Mesenchymal stem cell (in vitro differentiated cells and primary cell): Measurements from ENCODE around the gene PIGZ.

Source experiments
- DNase-seq: peaks from one replicate; pipeline ENCODE4 v3.0.0-alpha.2; 2013
- H2AFZ ChIP-seq: one replicate; pipeline ENCODE4 v1.6.1; 2013; ENCODE audit warnings: low read depth, mild to moderate bottlenecking, control low read depth, inconsistent platforms, low read length, moderate library complexity
- H2AK5ac ChIP-seq: 2 replicates; pipeline ENCODE4 v1.6.1; 2013; ENCODE audit warnings: low read length, moderate library complexity, mild to moderate bottlenecking, inconsistent platforms; ENCODE audit not compliant: severe bottlenecking
- H2BK120ac ChIP-seq: one replicate; pipeline ENCODE4 v1.6.1; 2013; ENCODE audit warnings: low read depth, mild to moderate bottlenecking, inconsistent platforms, low read length, moderate library complexity
- H2BK12ac ChIP-seq, 2 experiments: one replicate each; pipeline ENCODE4 v1.6.1; 2013; ENCODE audit warnings: inconsistent platforms in 2 of 2, low read length in 2 of 2, mild to moderate bottlenecking in 2 of 2, moderate library complexity in 2 of 2, control low read depth in 1 of 2
- H2BK15ac ChIP-seq: one replicate; pipeline ENCODE4 v1.6.1; 2013; ENCODE audit warnings: mild to moderate bottlenecking, low read depth, inconsistent platforms; ENCODE audit not compliant: poor library complexity, severe bottlenecking
- H2BK5ac ChIP-seq: 2 replicates; pipeline ENCODE4 v1.6.1; 2013; ENCODE audit warnings: low read depth, mild to moderate bottlenecking, low read length, control low read depth, inconsistent platforms; ENCODE audit not compliant: poor library complexity, severe bottlenecking
- H3K14ac ChIP-seq, 2 experiments: one replicate each; pipeline ENCODE4 v1.6.1; 2013; ENCODE audit warnings: inconsistent platforms in 2 of 2, low read length in 2 of 2, control low read depth in 1 of 2, mild to moderate bottlenecking in 1 of 2, moderate library complexity in 1 of 2
- H3K18ac ChIP-seq, 2 experiments: one replicate each; pipeline ENCODE4 v1.6.1; 2013; ENCODE audit warnings: inconsistent platforms in 2 of 2, low read length in 2 of 2, control low read depth in 1 of 2, low read depth in 1 of 2, mild to moderate bottlenecking in 1 of 2
- H3K23ac ChIP-seq, 2 experiments: one replicate each; pipeline ENCODE4 v1.6.1; 2013; ENCODE audit warnings: inconsistent platforms in 2 of 2, low read length in 2 of 2, mild to moderate bottlenecking in 2 of 2, moderate library complexity in 2 of 2, control low read depth in 1 of 2
- H3K27ac ChIP-seq: 2 replicates; pipeline ENCODE4 v1.5.1; 2013; ENCODE audit warnings: mild to moderate bottlenecking, moderate library complexity, low read length, control low read depth, inconsistent platforms; ENCODE audit not compliant: poor library complexity, severe bottlenecking
- H3K27me3 ChIP-seq, 2 experiments: 2 replicates each; pipeline versions ENCODE4 v1.6.1 to v1.7.0; 2013; ENCODE audit warnings: low read length in 2 of 2, mild to moderate bottlenecking in 2 of 2, moderate library complexity in 2 of 2, control low read depth in 1 of 2, inconsistent platforms in 1 of 2; ENCODE audit not compliant: control insufficient read depth in 1 of 2, insufficient read depth in 1 of 2
- H3K36me3 ChIP-seq, 2 experiments: 2 replicates each; pipeline versions ENCODE4 v1.6.1 to v1.7.0; 2013; ENCODE audit warnings: low read length in 2 of 2, control low read depth in 1 of 2, inconsistent platforms in 1 of 2, low read depth in 1 of 2, mild to moderate bottlenecking in 1 of 2; ENCODE audit not compliant: insufficient read depth in 2 of 2, control insufficient read depth in 1 of 2
- H3K4ac ChIP-seq, 2 experiments: one replicate each; pipeline ENCODE4 v1.6.1; 2013; ENCODE audit warnings: inconsistent platforms in 2 of 2, low read length in 2 of 2, mild to moderate bottlenecking in 2 of 2, moderate library complexity in 2 of 2, control low read depth in 1 of 2, low read depth in 1 of 2
- H3K4me1 ChIP-seq: 2 replicates; pipeline ENCODE4 v1.6.1; 2013; ENCODE audit warnings: low read depth, low read length, control low read depth; ENCODE audit not compliant: control insufficient read depth, insufficient read depth
- H3K4me2 ChIP-seq: 2 replicates; pipeline ENCODE4 v1.6.1; 2013; ENCODE audit warnings: low read length, mild to moderate bottlenecking, inconsistent platforms; ENCODE audit not compliant: poor library complexity, severe bottlenecking
- H3K4me3 ChIP-seq, 2 experiments: 2 replicates each; pipeline versions ENCODE4 v1.5.1 to v1.7.0; 2013; ENCODE audit warnings: low read length in 2 of 2, mild to moderate bottlenecking in 2 of 2, control low read depth in 1 of 2, low read depth in 1 of 2; ENCODE audit not compliant: insufficient read depth in 1 of 2
- H3K79me1 ChIP-seq: replicated peaks from 2 replicates; pipeline ENCODE4 v1.6.1; 2013; ENCODE audit warnings: mild to moderate bottlenecking, control low read depth, low read length, inconsistent platforms; ENCODE audit not compliant: poor library complexity, severe bottlenecking
- H3K9ac ChIP-seq: 2 replicates; pipeline ENCODE4 v1.7.0; 2013; ENCODE audit warnings: mild to moderate bottlenecking, low read length, moderate library complexity
- H3K9me3 ChIP-seq: 2 replicates; pipeline ENCODE4 v1.7.0; 2013; ENCODE audit warnings: mild to moderate bottlenecking, low read length; ENCODE audit not compliant: control insufficient read depth
- H4K8ac ChIP-seq: one replicate; pipeline ENCODE4 v1.6.1; 2013; ENCODE audit warnings: inconsistent platforms, mild to moderate bottlenecking, low read length, moderate library complexity
- H4K91ac ChIP-seq: one replicate; pipeline ENCODE4 v1.6.1; 2013; ENCODE audit warnings: mild to moderate bottlenecking, low read length, inconsistent platforms
- WGBS: methylation state at CpG from one replicate; pipeline ENCODE4 v1.1.7; 2013; ENCODE audit warnings: mixed read lengths; 5-methylcytosine and 5-hydroxymethylcytosine counted together

PIGZ gene

DNA sequence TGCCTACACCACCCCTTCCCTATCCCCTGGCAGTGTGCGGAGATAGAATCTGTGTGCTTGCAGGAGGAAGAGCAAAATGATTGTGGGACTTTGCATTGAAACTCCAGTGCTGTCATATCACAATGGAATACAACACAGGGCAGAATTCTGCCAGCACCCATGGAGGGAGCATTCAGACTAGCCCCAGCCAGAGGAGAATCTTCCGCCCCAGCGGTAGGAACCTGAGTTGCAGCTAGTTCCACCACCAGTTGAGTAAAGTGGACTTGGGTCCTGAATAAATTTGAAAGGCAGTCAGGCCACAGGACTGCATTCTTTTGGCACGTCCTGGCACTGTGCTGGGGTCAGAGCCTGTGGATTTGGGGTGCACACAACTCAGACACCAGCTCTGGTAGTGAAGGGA, 53.8 kb downstream of the PIGZ start:
- Histone ChIP-seq H2AFZ (no peak overlapping the region), H3K36me3 (peaks cover 15 to 31% of the 10 kb centered on the region in 2 experiments), H3K4me2 (no peak overlapping the region), H3K14ac (no peak overlapping the region), H2BK5ac (no peak overlapping the region), H3K27me3 (no peaks in the 10 kb centered on the region), H2BK120ac (no peak overlapping the region), H3K18ac (no peak overlapping the region), H3K4me3 (no peak overlapping the region), H3K4ac (no peak overlapping the region), H4K8ac (no peak overlapping the region), H3K9ac (no peak overlapping the region), H3K79me1 (peaks cover 2% of the 10 kb centered on the region), H2AK5ac (no peak overlapping the region), H3K4me1 (no peaks in the 10 kb centered on the region), H4K91ac (no peak overlapping the region), H2BK12ac (no peak overlapping the region), H3K23ac (no peak overlapping the region), H2BK15ac (no peak overlapping the region), H3K27ac (no peak overlapping the region), H3K9me3 (no peaks in the 10 kb centered on the region)
- WGBS, result 98% methylated on average over 4 of the region's 4 CpGs
- no peak for DNase-seq

DNA sequence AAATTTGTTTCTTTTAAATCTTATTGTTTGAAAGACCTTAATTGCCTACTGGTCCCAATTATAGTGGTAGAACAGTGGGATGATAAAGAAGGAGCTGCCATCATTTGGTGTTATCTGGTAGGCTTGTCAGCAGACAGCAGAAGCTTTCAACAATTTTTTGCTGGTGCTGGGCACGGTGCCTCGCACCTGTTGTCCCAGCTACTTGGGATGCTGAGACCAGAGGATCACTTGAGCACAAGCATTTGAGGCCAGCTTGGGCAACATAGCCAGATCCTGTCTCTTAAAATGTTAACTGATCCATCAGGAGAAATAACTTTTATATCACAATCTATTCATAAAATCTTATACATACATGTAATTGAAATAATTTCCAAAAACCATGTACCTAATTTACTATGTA, 64.9 kb downstream of the PIGZ start:
- no peak overlapping the region for H2BK12ac ChIP-seq
- no peak overlapping the region for H4K91ac ChIP-seq
- H3K4me1 ChIP-seq, result no peaks in the 10 kb centered on the region
- no peak overlapping the region for H2BK5ac ChIP-seq
- WGBS, result 94% methylated on average over 2 of the region's 2 CpGs
- H3K18ac ChIP-seq, result no peak overlapping the region
- H3K4me3 ChIP-seq, result no peak overlapping the region
- no peak overlapping the region for H2BK15ac ChIP-seq
- no peak overlapping the region for H3K14ac ChIP-seq
- no peak overlapping the region for H2AK5ac ChIP-seq
- no peaks in the 10 kb centered on the region for H3K27me3 ChIP-seq
- H2AFZ ChIP-seq, result no peak overlapping the region
- no peaks in the 10 kb centered on the region for H3K9me3 ChIP-seq
- no peak overlapping the region for H2BK120ac ChIP-seq
- no peak overlapping the region for H3K27ac ChIP-seq
- no peak overlapping the region for H3K9ac ChIP-seq
- H3K4me2 ChIP-seq, result no peak overlapping the region
- no peak overlapping the region for H3K23ac ChIP-seq
- peaks cover 13% of the 10 kb centered on the region for H3K79me1 ChIP-seq
- no peak overlapping the region for H4K8ac ChIP-seq
- no peak for DNase-seq
- H3K36me3 ChIP-seq, result peaks cover 27 to 84% of the 10 kb centered on the region in 2 experiments
- no peak overlapping the region for H3K4ac ChIP-seq

DNA sequence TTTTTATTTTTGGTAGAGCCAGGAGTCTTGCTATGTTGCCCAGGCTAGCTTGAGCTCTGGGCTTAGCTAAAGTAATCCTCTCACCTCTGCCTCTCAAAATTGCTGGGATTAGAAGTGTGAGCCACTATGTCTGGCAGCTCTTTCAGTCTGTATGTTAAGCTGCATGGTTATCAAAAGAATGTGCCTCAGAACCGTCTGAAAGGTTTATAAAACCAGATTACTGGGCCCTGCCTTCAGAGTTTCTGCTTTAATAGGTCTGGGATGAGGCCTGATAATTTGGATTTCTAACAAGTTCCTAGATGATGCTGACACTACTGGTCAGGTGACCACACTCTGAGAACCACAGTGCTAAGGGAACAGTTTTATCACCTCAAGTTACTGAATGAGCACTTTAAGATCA, 66.3 kb downstream of the PIGZ start:
- H2BK120ac ChIP-seq, result no peak overlapping the region
- no peak overlapping the region for H2AFZ ChIP-seq
- WGBS, result 100% methylated on average over 1 of the region's 1 CpG
- H3K36me3 ChIP-seq, result peaks cover 24 to 74% of the 10 kb centered on the region in 2 experiments
- H2AK5ac ChIP-seq, result no peak overlapping the region
- no peak overlapping the region for H3K27ac ChIP-seq
- H2BK5ac ChIP-seq, result no peak overlapping the region
- no peak overlapping the region for H3K18ac ChIP-seq
- H3K4me3 ChIP-seq, result no peak overlapping the region
- H3K23ac ChIP-seq, result no peak overlapping the region
- no peaks in the 10 kb centered on the region for H3K4me1 ChIP-seq
- no peaks in the 10 kb centered on the region for H3K27me3 ChIP-seq
- H2BK15ac ChIP-seq, result no peak overlapping the region
- H2BK12ac ChIP-seq, result no peak overlapping the region
- no peak overlapping the region for H3K4ac ChIP-seq
- no peaks in the 10 kb centered on the region for H3K9me3 ChIP-seq
- no peak overlapping the region for H3K4me2 ChIP-seq
- H4K8ac ChIP-seq, result no peak overlapping the region
- H3K14ac ChIP-seq, result no peak overlapping the region
- peaks cover 18% of the 10 kb centered on the region for H3K79me1 ChIP-seq
- no peak overlapping the region for H3K9ac ChIP-seq
- H4K91ac ChIP-seq, result no peak overlapping the region
- no peak for DNase-seq

DNA sequence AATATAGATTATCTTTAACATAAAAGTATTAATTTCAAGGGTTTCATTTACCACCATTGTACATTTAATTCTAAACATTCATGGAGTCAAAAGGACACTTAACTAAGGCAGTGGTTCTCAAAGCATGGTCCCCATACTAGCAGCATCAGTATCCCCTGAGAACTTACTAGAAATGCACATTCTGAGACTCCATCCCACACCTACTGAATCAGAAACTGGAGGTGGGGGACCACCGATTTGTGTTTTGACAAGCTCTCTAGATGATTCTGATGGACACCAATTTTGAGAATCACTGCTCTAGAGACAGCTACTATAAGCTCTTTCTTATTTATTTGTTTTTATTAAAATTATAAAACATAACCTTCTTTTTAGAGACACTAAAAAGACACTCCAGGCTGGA, 66.9 kb downstream of the PIGZ start:
- DNase-seq, result no peak
- Histone ChIP-seq H2AK5ac (no peak overlapping the region), H3K9ac (no peak overlapping the region), H3K4ac (no peak overlapping the region), H2AFZ (no peak overlapping the region), H3K4me3 (no peak overlapping the region), H2BK15ac (no peak overlapping the region), H3K27ac (no peak overlapping the region), H3K4me2 (no peak overlapping the region), H4K91ac (no peak overlapping the region), H3K79me1 (peaks cover 20% of the 10 kb centered on the region), H4K8ac (no peak overlapping the region), H3K27me3 (no peaks in the 10 kb centered on the region), H3K9me3 (no peaks in the 10 kb centered on the region), H3K18ac (no peak overlapping the region), H2BK120ac (no peak overlapping the region), H3K4me1 (no peaks in the 10 kb centered on the region), H2BK12ac (no peak overlapping the region), H2BK5ac (no peak overlapping the region), H3K14ac (no peak overlapping the region), H3K36me3 (peaks cover 24 to 69% of the 10 kb centered on the region in 2 experiments), H3K23ac (no peak overlapping the region)
- WGBS, result 100% methylated on average over 1 of the region's 1 CpG
